Measurements from ENCODE around the gene CDH20. TPM values are rescaled to one million over a fixed set of nuclear protein-coding genes. Genes with fewer than 3 reads are reported as not detected.

Gene CDH20
- polyA plus RNA-seq, 1 experiment: 0.02 TPM

DNA sequence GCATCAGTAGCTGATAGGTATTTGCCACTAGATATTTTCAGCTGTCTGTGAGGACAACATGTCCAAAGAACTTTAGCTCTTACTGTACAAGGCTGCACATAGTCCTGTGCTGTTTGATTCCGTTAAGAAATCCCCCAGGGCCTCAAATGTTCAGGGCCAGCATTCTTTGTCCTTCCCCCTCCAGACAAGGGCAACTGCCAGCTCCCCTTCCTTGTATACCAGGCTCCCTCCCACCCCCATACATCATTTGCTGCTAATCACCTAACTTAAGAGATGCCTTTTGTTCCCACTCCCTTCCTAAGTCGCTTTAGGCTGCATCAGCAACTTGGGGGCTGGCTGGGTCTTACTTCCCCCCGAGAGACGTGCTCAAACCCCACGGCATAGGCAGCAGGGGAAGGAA lies 138.7 kb downstream of the CDH20 start:
- ChIA-PET POLR2A (no interaction called here), CTCF (no interaction called here)
- no peaks in the 10 kb centered on the region for H3K36me3 ChIP-seq (ENCODE audit: control insufficient read depth, insufficient read depth, low read length)
- H3K27me3 ChIP-seq (ENCODE audit: control insufficient read depth, insufficient read depth, low read length): no peaks in the 10 kb centered on the region; the same call in 1 of the 2 replicates
- TF ChIP-seq CTCF (IDR thresholded peaks at IDR 0.05; ENCODE audit: insufficient read depth, low read depth, low read length): no peak
- H3K4me3 ChIP-seq (ENCODE audit: low read depth, low read length): no peak overlapping the region
- DNase-seq (ENCODE audit: low read depth): no peak

DNA sequence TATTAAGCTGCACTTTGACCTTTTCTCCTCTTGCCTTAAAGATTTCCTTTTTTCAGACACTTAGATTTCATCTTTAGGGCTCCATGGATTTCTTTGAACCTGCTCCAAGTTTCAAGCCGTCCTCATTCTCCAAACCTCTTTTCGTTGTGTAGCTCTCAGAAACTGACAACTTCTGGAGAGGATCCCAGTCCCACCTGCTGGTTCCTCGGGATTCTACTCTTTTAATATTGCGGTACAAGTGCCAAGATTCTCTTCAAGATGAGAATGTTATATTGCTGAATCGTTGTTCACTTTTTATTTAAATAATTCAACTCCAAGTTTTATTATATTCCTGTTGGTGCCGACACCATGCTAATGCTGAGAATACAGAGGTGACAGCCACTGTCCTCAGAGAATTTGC lies 141.1 kb downstream of the CDH20 start:
- Histone ChIP-seq H3K36me3 (ENCODE audit: control insufficient read depth, insufficient read depth, low read length) (no peaks in the 10 kb centered on the region), H3K4me3 (ENCODE audit: low read depth, low read length) (no peak overlapping the region), H3K27me3 (ENCODE audit: control insufficient read depth, insufficient read depth, low read length) (no peaks in the 10 kb centered on the region; the same call in 1 of the 2 replicates)
- ChIA-PET CTCF (interaction anchor here (0.8 kb wide), 1 partner anchor 11 kb away, joined by 4 read pairs; no protein-coding TSS in a partner anchor), POLR2A (no interaction called here)
- no peak for TF ChIP-seq CTCF (IDR thresholded peaks at IDR 0.05; ENCODE audit: insufficient read depth, low read depth, low read length)
- DNase-seq (ENCODE audit: low read depth): no peak

GRCh38 chr18:61474918-61475317 lies 141.7 kb downstream of the CDH20 start:
- no peak for TF ChIP-seq CTCF (IDR thresholded peaks at IDR 0.05; ENCODE audit: insufficient read depth, low read depth, low read length)
- Histone ChIP-seq H3K36me3 (ENCODE audit: control insufficient read depth, insufficient read depth, low read length) (no peaks in the 10 kb centered on the region), H3K27me3 (ENCODE audit: control insufficient read depth, insufficient read depth, low read length) (no peaks in the 10 kb centered on the region; the same call in 1 of the 2 replicates), H3K4me3 (ENCODE audit: low read depth, low read length) (no peak overlapping the region)
- no peak for DNase-seq (ENCODE audit: low read depth)
- POLR2A ChIA-PET: no interaction called here
- CTCF ChIA-PET: no interaction called here

GRCh38 chr18:61475931-61476330 lies 142.7 kb downstream of the CDH20 start:
- Histone ChIP-seq H3K4me3 (ENCODE audit: low read depth, low read length) (no peak overlapping the region), H3K27me3 (ENCODE audit: control insufficient read depth, insufficient read depth, low read length) (no peaks in the 10 kb centered on the region; the same call in 1 of the 2 replicates), H3K36me3 (ENCODE audit: control insufficient read depth, insufficient read depth, low read length) (no peaks in the 10 kb centered on the region)
- TF ChIP-seq CTCF (IDR thresholded peaks at IDR 0.05; ENCODE audit: insufficient read depth, low read depth, low read length): no peak
- ChIA-PET POLR2A (no interaction called here), CTCF (no interaction called here)
- DNase-seq (ENCODE audit: low read depth): no peak

DNA sequence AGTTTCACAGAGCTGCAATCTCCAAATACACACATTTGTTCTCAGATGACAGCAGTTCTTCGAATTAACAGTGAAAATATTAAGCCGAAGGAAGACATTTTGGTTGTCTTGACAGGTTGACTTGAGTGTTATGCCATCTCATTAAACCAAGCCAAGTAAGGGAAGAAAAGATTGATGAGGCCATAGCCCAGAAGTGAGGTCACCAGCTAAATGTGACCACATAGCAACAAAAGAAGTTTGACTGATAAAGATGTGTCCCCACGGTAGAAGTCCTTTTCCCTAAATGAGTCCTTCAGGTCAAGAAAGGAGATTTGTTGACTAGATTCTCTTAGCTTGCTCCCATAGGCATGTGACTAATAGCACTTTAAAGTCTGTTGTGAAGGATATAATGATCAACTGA lies 156.1 kb downstream of the CDH20 start:
- Histone ChIP-seq H3K4me3 (ENCODE audit: low read depth, low read length) (no peak overlapping the region), H3K36me3 (ENCODE audit: control insufficient read depth, insufficient read depth, low read length) (no peaks in the 10 kb centered on the region), H3K27me3 (ENCODE audit: control insufficient read depth, insufficient read depth, low read length) (no peaks in the 10 kb centered on the region)
- CTCF ChIA-PET: interaction anchor here (1.1 to 2.0 kb wide), 3 partner anchors 14 to 167 kb away, joined by 5 to 9 read pairs (median 5); no protein-coding TSS in a partner anchor
- POLR2A ChIA-PET: no interaction called here
- TF ChIP-seq CTCF (IDR thresholded peaks at IDR 0.05; ENCODE audit: insufficient read depth, low read depth, low read length): no peak
- DNase-seq (ENCODE audit: low read depth): no peak
